Measurements from ENCODE around the gene CNPY1. TPM values are rescaled to one million over a fixed set of nuclear protein-coding genes. Genes with fewer than 3 reads are reported as not detected.
A peak's percentile ranks its signal among the peaks of the same experiment; 100 is the strongest.

CNPY1 gene
- total RNA-seq, 1 donor from 2014 or later: not detected

GRCh38 chr7:155506854-155507337, 39.5 kb downstream of the CNPY1 start:
- no peaks in the 10 kb centered on the region for H3K9me3 ChIP-seq (ENCODE audit: insufficient read depth, low read depth, low read length)
- peaks cover 9% of the 10 kb centered on the region for H3K9me3 Mint-ChIP-seq (ENCODE audit: unreplicated experiment)
- no peak for FAIRE-seq

GRCh38 chr7:155505422-155505793, 41.0 kb downstream of the CNPY1 start:
- H3K27me3 ChIP-seq (ENCODE audit: insufficient read depth, low read length): peaks cover 69% of the 10 kb centered on the region
- FAIRE-seq: no peak
- no peak for DNase-seq (ENCODE audit: low read depth)
- no peaks in the 10 kb centered on the region for H3K36me3 ChIP-seq (ENCODE audit: insufficient read depth, low read length)
- H2AFZ ChIP-seq (ENCODE audit: low read depth, low read length): no peak overlapping the region
- H3K4me3 ChIP-seq (ENCODE audit: insufficient read depth, low read depth, low read length): no peak overlapping the region
- peaks cover 11% of the 10 kb centered on the region for H3K4me1 Mint-ChIP-seq (ENCODE audit: low read depth, unreplicated experiment)
- no peak for TF ChIP-seq CTCF (IDR thresholded peaks at IDR 0.05; ENCODE audit: insufficient read depth, low read depth, low read length)
- TF ChIP-seq EZH2 (IDR thresholded peaks at IDR 0.05; ENCODE audit: insufficient read depth, low read length): no peak
- H3K9me3 ChIP-seq (ENCODE audit: insufficient read depth, low read depth, low read length): no peaks in the 10 kb centered on the region
- H3K27ac ChIP-seq (ENCODE audit: low read depth, low read length): no peak overlapping the region
- H3K4me1 ChIP-seq (ENCODE audit: insufficient read depth, low read length): no peaks in the 10 kb centered on the region
- no peak overlapping the region for H3K27ac Mint-ChIP-seq (ENCODE audit: unreplicated experiment)
- peaks cover 9% of the 10 kb centered on the region for H3K9me3 Mint-ChIP-seq (ENCODE audit: unreplicated experiment)
- no peak overlapping the region for H3K4me3 Mint-ChIP-seq (ENCODE audit: unreplicated experiment)
- peaks cover 93% of the 10 kb centered on the region for H3K27me3 Mint-ChIP-seq (ENCODE audit: low read depth, unreplicated experiment)
- no peak overlapping the region for H3K4me2 ChIP-seq (ENCODE audit: low read length)
- H3K36me3 Mint-ChIP-seq (ENCODE audit: low read depth, unreplicated experiment): no peaks in the 10 kb centered on the region
- no peaks in the 10 kb centered on the region for H3K79me2 ChIP-seq (ENCODE audit: insufficient read depth, low read length)
- no peaks in the 10 kb centered on the region for H4K20me1 ChIP-seq (ENCODE audit: insufficient read depth, low read length)
- H3K9ac ChIP-seq (ENCODE audit: low read length): no peak overlapping the region

More at GRCh38 chr7:155506854-155507337, 39.5 kb downstream of the CNPY1 start:
- Histone ChIP-seq H3K9ac (ENCODE audit: low read length) (no peak overlapping the region), H3K4me1 (ENCODE audit: insufficient read depth, low read length) (no peaks in the 10 kb centered on the region), H3K79me2 (ENCODE audit: insufficient read depth, low read length) (no peaks in the 10 kb centered on the region), H4K20me1 (ENCODE audit: insufficient read depth, low read length) (no peaks in the 10 kb centered on the region), H3K36me3 (ENCODE audit: insufficient read depth, low read length) (no peaks in the 10 kb centered on the region), H2AFZ (ENCODE audit: low read depth, low read length) (no peak overlapping the region), H3K4me3 (ENCODE audit: insufficient read depth, low read depth, low read length) (no peak overlapping the region), H3K27ac (ENCODE audit: low read depth, low read length) (no peak overlapping the region), H3K27me3 (ENCODE audit: insufficient read depth, low read length) (peaks cover 78% of the 10 kb centered on the region), H3K4me2 (ENCODE audit: low read length) (no peak overlapping the region)
- Mint-ChIP-seq H3K27ac (ENCODE audit: unreplicated experiment) (no peak overlapping the region), H3K4me3 (ENCODE audit: unreplicated experiment) (peak overlapping the region; percentile 48), H3K4me1 (ENCODE audit: low read depth, unreplicated experiment) (peaks cover 11% of the 10 kb centered on the region), H3K36me3 (ENCODE audit: low read depth, unreplicated experiment) (no peaks in the 10 kb centered on the region), H3K27me3 (ENCODE audit: low read depth, unreplicated experiment) (peaks cover 93% of the 10 kb centered on the region)
- no peak for DNase-seq (ENCODE audit: low read depth)
- TF ChIP-seq EZH2 (IDR thresholded peaks at IDR 0.05; ENCODE audit: insufficient read depth, low read length) (no peak), CTCF (IDR thresholded peaks at IDR 0.05; ENCODE audit: insufficient read depth, low read depth, low read length) (no peak)

GRCh38 chr7:155497149-155497901, 49.0 kb downstream of the CNPY1 start:
- Histone ChIP-seq H2AFZ (ENCODE audit: low read depth, low read length) (no peak overlapping the region), H3K36me3 (ENCODE audit: insufficient read depth, low read length) (no peaks in the 10 kb centered on the region), H3K79me2 (ENCODE audit: insufficient read depth, low read length) (no peaks in the 10 kb centered on the region), H3K4me3 (ENCODE audit: insufficient read depth, low read depth, low read length) (no peak overlapping the region), H3K27ac (ENCODE audit: low read depth, low read length) (no peak overlapping the region), H3K27me3 (ENCODE audit: insufficient read depth, low read length) (peaks cover 22% of the 10 kb centered on the region), H4K20me1 (ENCODE audit: insufficient read depth, low read length) (no peaks in the 10 kb centered on the region), H3K4me1 (ENCODE audit: insufficient read depth, low read length) (no peaks in the 10 kb centered on the region), H3K9ac (ENCODE audit: low read length) (no peak overlapping the region), H3K4me2 (ENCODE audit: low read length) (no peak overlapping the region), H3K9me3 (ENCODE audit: insufficient read depth, low read depth, low read length) (no peaks in the 10 kb centered on the region)
- H3K9me3 Mint-ChIP-seq (ENCODE audit: unreplicated experiment): peaks cover 6% of the 10 kb centered on the region
- no peak overlapping the region for H3K4me3 Mint-ChIP-seq (ENCODE audit: unreplicated experiment)
- no peaks in the 10 kb centered on the region for H3K4me1 Mint-ChIP-seq (ENCODE audit: low read depth, unreplicated experiment)
- FAIRE-seq (no peak), DNase-seq (ENCODE audit: low read depth) (no peak)
- H3K36me3 Mint-ChIP-seq (ENCODE audit: low read depth, unreplicated experiment): no peaks in the 10 kb centered on the region
- peaks cover 92% of the 10 kb centered on the region for H3K27me3 Mint-ChIP-seq (ENCODE audit: low read depth, unreplicated experiment)
- peak overlapping the region; percentile 31 for H3K27ac Mint-ChIP-seq (ENCODE audit: unreplicated experiment)
- TF ChIP-seq CTCF (IDR thresholded peaks at IDR 0.05; ENCODE audit: insufficient read depth, low read depth, low read length): no peak
- TF ChIP-seq EZH2 (IDR thresholded peaks at IDR 0.05; ENCODE audit: insufficient read depth, low read length): no peak
